Upper lobe of left lung (tissue), 6 donors: ENCODE results near the gene PLAAT3. TPM values are rescaled to one million over a fixed set of nuclear protein-coding genes. Genes with fewer than 3 reads are reported as not detected.
"Not testable (repeated sequence)": the region's sequence is repeated elsewhere in the genome, so short reads cannot be mapped to it uniquely, and the experiment has no call there.

Experiments
- ATAC-seq, 2 donors: fragments of 200-7000 bp; cut with Tn5 transposase; one replicate each; pipeline ENCODE4 v1.9.1; 2022; ENCODE audit warnings: mild to moderate bottlenecking in 2 of 2, moderate library complexity in 2 of 2; ENCODE audit not compliant: low FRiP score in 2 of 2
- DNase-seq, 2 donors: peaks; one replicate each; pipeline ENCODE4 v3.0.0-alpha.2; 2019 to 2020
- H3K27ac ChIP-seq, 4 donors: fragments of 200-600 bp; sonication (generic); one replicate each; pipeline ENCODE4 v1.5.1; 2016 to 2019
- H3K27me3 ChIP-seq, 4 donors: fragments of 200-600 bp; sonication (generic); one replicate each; pipeline ENCODE4 v1.5.1; 2017 to 2019
- H3K36me3 ChIP-seq, 4 donors: fragments of 200-600 bp; sonication (generic); one replicate each; pipeline ENCODE4 v1.5.1; 2016 to 2019
- H3K4me1 ChIP-seq, 4 donors: fragments of 200-600 bp; sonication (generic); one replicate each; pipeline ENCODE4 v1.5.1; 2018 to 2019
- H3K4me3 ChIP-seq, 4 donors: fragments of 200-600 bp; sonication (generic); one replicate each; pipeline ENCODE4 v1.5.1; 2017 to 2019; ENCODE audit warnings: mild to moderate bottlenecking in 2 of 4, moderate library complexity in 1 of 4
- H3K9me3 ChIP-seq, 4 donors: fragments of 200-600 bp; sonication (generic); one replicate each; pipeline ENCODE4 v1.5.1; 2018 to 2019
- CTCF ChIP-seq, 6 experiments: fragments of 450-650 bp in 4 of 6; fragments of 200-600 bp in 2 of 6; sonication (generic) in 2 of 6; IDR thresholded peaks; one replicate each; pipeline ENCODE4 v1.5.1; 2016 to 2019; ENCODE audit warnings: antibody characterized with exemption in 6 of 6
- EP300 ChIP-seq, 4 donors: sonication (generic); formaldehyde crosslinking; IDR thresholded peaks; one replicate each; pipeline ENCODE4 v1.5.1; 2017; ENCODE audit warnings: antibody characterized with exemption in 4 of 4, control low read depth in 2 of 4
- POLR2A ChIP-seq, 4 donors: fragments of 450-650 bp; IDR thresholded peaks; one replicate each; pipeline ENCODE4 v1.5.1; 2016 to 2017; ENCODE audit warnings: antibody characterized with exemption in 4 of 4, mild to moderate bottlenecking in 2 of 4
- POLR2AphosphoS5 ChIP-seq, 2 donors: sonication (generic); formaldehyde crosslinking; IDR thresholded peaks; one replicate each; pipeline ENCODE4 v1.5.1; 2017; ENCODE audit warnings: antibody characterized with exemption in 2 of 2
- WGBS, 2 donors: methylation state at CpG; one replicate each; pipeline ENCODE4 v1.1.5; 2017 to 2018; 5-methylcytosine and 5-hydroxymethylcytosine counted together
- total RNA-seq, 6 donors: library from RNA; depleted of rRNA in 4 of 6; stranded (reverse); fragments of >200 nt in 4 of 6; gene quantifications; one replicate each; pipeline versions ENCODE4 v1.1.0 to v1.2.1, GENCODE V29; 2016 to 2021
- donor health status: DM: no; HTN: no; CAD: no; lungs with moderate emphysema.
- donor health status: DM: no; HTN: yes; CAD: no; lungs with severe emphysema.

PLAAT3 gene
- total RNA-seq, 6 donors from 2014 or later: 36.7 to 128 (median 89.5) TPM

- Histone ChIP-seq H3K4me1 (no peaks in the 10 kb centered on the region), H3K9me3 (no peaks in the 10 kb centered on the region), H3K36me3 (peaks cover 14 to 93% (median 43%) of the 10 kb centered on the region in 4 donors), H3K4me3 (no peak overlapping the region), H3K27ac (no peak overlapping the region), H3K27me3 (no peaks in the 10 kb centered on the region)
- TF ChIP-seq POLR2A (IDR thresholded peaks at IDR 0.05) (no peak), CTCF (IDR thresholded peaks at IDR 0.05) (no peak), POLR2AphosphoS5 (IDR thresholded peaks at IDR 0.05) (no peak), EP300 (IDR thresholded peaks at IDR 0.05) (no peak)
- DNase-seq (no peak), ATAC-seq (no peak)
Observed at GRCh38 chr11:63641727-63642126, 27.5 kb upstream of the PLAAT3 start.

- WGBS, 2 donors: 60 to 68% methylated on average over 3 of the region's 3 CpGs
- Histone ChIP-seq H3K9me3 (no peaks in the 10 kb centered on the region), H3K27ac (no peak overlapping the region), H3K4me1 (no peaks in the 10 kb centered on the region), H3K36me3 (peaks cover 18 to 95% (median 40%) of the 10 kb centered on the region in 4 donors), H3K4me3 (no peak overlapping the region), H3K27me3 (no peaks in the 10 kb centered on the region)
- TF ChIP-seq CTCF (IDR thresholded peaks at IDR 0.05) (peak in 3 of 6 experiments; percentile 31 to 43 (median 39)), POLR2AphosphoS5 (IDR thresholded peaks at IDR 0.05) (no peak)
- ATAC-seq (peak in 1 of 2 donors; percentile 53), DNase-seq (no peak)
Observed at GRCh38 chr11:63639199-63639832, 25.1 kb upstream of the PLAAT3 start.

- not testable (repeated sequence) for H3K4me1 ChIP-seq, H3K9me3 ChIP-seq, ATAC-seq, DNase-seq, H3K27ac ChIP-seq, H3K4me3 ChIP-seq, H3K27me3 ChIP-seq
- WGBS, 2 donors: 93 to 97% methylated on average over 8 of the region's 8 CpGs
- H3K36me3 ChIP-seq: peaks cover 18 to 94% (median 37%) of the 10 kb centered on the region in 4 donors
Observed at GRCh38 chr11:63638436-63638835, 24.2 kb upstream of the PLAAT3 start.

GRCh38 chr11:63635762-63636465 lies 21.7 kb upstream of the PLAAT3 start:
- Histone ChIP-seq H3K36me3 (peaks cover 6 to 94% (median 32%) of the 10 kb centered on the region in 4 donors), H3K27ac (no peak overlapping the region), H3K4me1 (no peaks in the 10 kb centered on the region), H3K27me3 (no peaks in the 10 kb centered on the region), H3K4me3 (no peak overlapping the region), H3K9me3 (no peaks in the 10 kb centered on the region)
- no peak for TF ChIP-seq EP300 (IDR thresholded peaks at IDR 0.05)
- TF ChIP-seq CTCF (IDR thresholded peaks at IDR 0.05): peak; percentile 56 to 86 (median 74)
- 70 to 73% methylated on average over 10 of the region's 10 CpGs for WGBS, 2 donors
- DNase-seq: peak in 1 of 2 donors; percentile 49
- ATAC-seq: peak; percentile 72 to 83

- TF ChIP-seq EP300 (IDR thresholded peaks at IDR 0.05): no peak
- no peak for TF ChIP-seq CTCF (IDR thresholded peaks at IDR 0.05)
- no peak for TF ChIP-seq POLR2AphosphoS5 (IDR thresholded peaks at IDR 0.05)
- no peak overlapping the region for H3K4me3 ChIP-seq
- WGBS, 2 donors: 94 to 100% methylated on average over 3 of the region's 3 CpGs
- no peak overlapping the region for H3K27ac ChIP-seq
- no peaks in the 10 kb centered on the region for H3K9me3 ChIP-seq
- DNase-seq (no peak), ATAC-seq (no peak)
- H3K36me3 ChIP-seq: peaks cover 9 to 72% (median 38%) of the 10 kb centered on the region in 4 donors
- H3K4me1 ChIP-seq: no peaks in the 10 kb centered on the region
- H3K27me3 ChIP-seq: no peaks in the 10 kb centered on the region
Observed at GRCh38 chr11:63629426-63629825, 15.2 kb upstream of the PLAAT3 start.
